GM23248 (cell line): ENCODE measurements around the gene GBE1. TPM values are rescaled to one million over a fixed set of nuclear protein-coding genes. Genes with fewer than 3 reads are reported as not detected.

ENCODE experiments used
- DNase-seq: peaks from one replicate; pipeline ENCODE4 v3.0.0-alpha.2; 2015
- H2AFZ ChIP-seq: fragments of 200-600 bp; sonication (generic); 2 replicates; pipeline ENCODE4 v1.6.1; 2016; ENCODE audit warnings: antibody characterized with exemption
- H3F3A ChIP-seq: fragments of 200-600 bp; sonication (generic); 2 replicates; pipeline ENCODE4 v1.6.1; 2016; ENCODE audit warnings: mild to moderate bottlenecking, antibody characterized with exemption, mixed run types; ENCODE audit not compliant: insufficient read depth
- H3K27ac ChIP-seq: fragments of 200-600 bp; sonication (generic); 2 replicates; pipeline ENCODE4 v1.5.1; 2016; ENCODE audit warnings: mild to moderate bottlenecking
- H3K27me3 ChIP-seq: fragments of 200-600 bp; sonication (generic); replicated peaks from 2 replicates; pipeline ENCODE4 v1.6.1; 2016; ENCODE audit warnings: mild to moderate bottlenecking; ENCODE audit not compliant: insufficient read depth
- H3K36me3 ChIP-seq: fragments of 200-600 bp; sonication (generic); 2 replicates; pipeline ENCODE4 v1.6.1; 2016; ENCODE audit warnings: low read depth, mild to moderate bottlenecking
- H3K4me1 ChIP-seq: fragments of 200-600 bp; sonication (generic); 2 replicates; pipeline ENCODE4 v1.6.1; 2016; ENCODE audit warnings: mild to moderate bottlenecking; ENCODE audit not compliant: insufficient read depth
- H3K4me2 ChIP-seq: fragments of 200-600 bp; sonication (generic); one replicate; pipeline ENCODE4 v1.6.1; 2016; ENCODE audit warnings: mild to moderate bottlenecking; ENCODE audit not compliant: unreplicated experiment
- H3K4me3 ChIP-seq: fragments of 200-600 bp; sonication (generic); 2 replicates; pipeline ENCODE4 v1.5.1; 2016; ENCODE audit warnings: mild to moderate bottlenecking
- H3K79me2 ChIP-seq: fragments of 200-600 bp; sonication (generic); 2 replicates; pipeline ENCODE4 v1.6.1; 2016; ENCODE audit warnings: mild to moderate bottlenecking; ENCODE audit not compliant: insufficient read depth
- H3K9ac ChIP-seq: fragments of 200-600 bp; sonication (generic); 2 replicates; pipeline ENCODE4 v1.6.1; 2016; ENCODE audit warnings: mild to moderate bottlenecking
- H3K9me2 ChIP-seq: fragments of 200-600 bp; sonication (generic); 2 replicates; pipeline ENCODE4 v1.6.1; 2016; ENCODE audit warnings: mixed run types, mild to moderate bottlenecking, moderate library complexity; ENCODE audit not compliant: insufficient read depth
- H3K9me3 ChIP-seq: fragments of 200-600 bp; sonication (generic); one replicate; pipeline ENCODE4 v1.6.1; 2017; ENCODE audit warnings: low read depth
- H4K20me1 ChIP-seq: fragments of 200-600 bp; sonication (generic); 2 replicates; pipeline ENCODE4 v1.6.0; 2016; ENCODE audit not compliant: insufficient read depth
- EZH2 ChIP-seq: fragments of 200-600 bp; sonication (generic); IDR thresholded peaks from 2 replicates; pipeline ENCODE4 v1.6.1; 2018; ENCODE audit warnings: antibody characterized with exemption, mild to moderate bottlenecking; ENCODE audit not compliant: insufficient read depth, poor library complexity, severe bottlenecking
- EZH2phosphoT487 ChIP-seq: fragments of 200-600 bp; sonication (generic); IDR thresholded peaks from 2 replicates; pipeline ENCODE4 v1.6.1; 2018; ENCODE audit warnings: antibody characterized with exemption, moderate library complexity, mild to moderate bottlenecking, low read depth; ENCODE audit not compliant: insufficient read depth
- WGBS, 2 experiments: methylation state at CpG; one replicate each; pipeline ENCODE4 v1.1.6; 2015 to 2017; ENCODE audit warnings: low lambda C conversion rate in 2 of 2, low coverage in 1 of 2; ENCODE audit errors: missing lambda C conversion rate in 2 of 2; 5-methylcytosine and 5-hydroxymethylcytosine counted together
- in situ Hi-C: fragments of 300-500 bp; cut with MboI; formaldehyde crosslinking; loops from 2 replicates; pipeline ENCODE4 v1.15.0; 2020
- polyA plus RNA-seq: library from polyadenylated mRNA; unstranded; fragments of >200 nt; fragmentation: Nextera tagmentation; extraction: Ambion mirVana; gene quantifications from 2 replicates; pipeline ENCODE4 v1.2.1, GENCODE V29; 2016
- total RNA-seq: library from RNA; depleted of rRNA; stranded (reverse); fragments of >200 nt; shearing (Covaris generic); gene quantifications from 2 replicates; pipeline ENCODE4 v1.2.3, GENCODE V29; 2014

Gene GBE1
- total and polyA plus RNA-seq, 2 experiments from 2014 or later, result 130 to 166 TPM

GRCh38 chr3:81513591-81513990 is 247.9 kb downstream of the GBE1 start:
- no peaks in the 10 kb centered on the region for H4K20me1 ChIP-seq
- in situ Hi-C loops, result no loop called here
- H3K4me1 ChIP-seq, result no peaks in the 10 kb centered on the region
- DNase-seq, result no peak
- H3K27ac ChIP-seq, result no peak overlapping the region
- H3K79me2 ChIP-seq, result no peaks in the 10 kb centered on the region
- H2AFZ ChIP-seq, result no peak overlapping the region
- no peak overlapping the region for H3K4me3 ChIP-seq
- no peak overlapping the region for H3K9ac ChIP-seq
- no peaks in the 10 kb centered on the region for H3K9me3 ChIP-seq
- TF ChIP-seq EZH2phosphoT487 (no peak), EZH2 (no peak)
- no peaks in the 10 kb centered on the region for H3K9me2 ChIP-seq
- H3K4me2 ChIP-seq, result no peak overlapping the region
- peaks cover 21% of the 10 kb centered on the region; the same call in 1 of the 2 replicates for H3F3A ChIP-seq
- WGBS, 2 experiments, result 99 to 100% methylated on average over 2 of the region's 2 CpGs
- no peaks in the 10 kb centered on the region for H3K27me3 ChIP-seq
- 0 out of 2 replicates have a peak, but pooled peaks cover 10% of the 10 kb centered on the region for H3K36me3 ChIP-seq

- Histone ChIP-seq H3K27ac (no peak overlapping the region), H3F3A (peaks cover 7% of the 10 kb centered on the region; the same call in 1 of the 2 replicates), H3K4me2 (no peak overlapping the region), H2AFZ (no peak overlapping the region), H3K36me3 (peaks cover 17% of the 10 kb centered on the region), H3K27me3 (no peaks in the 10 kb centered on the region), H3K79me2 (no peaks in the 10 kb centered on the region), H3K9ac (no peak overlapping the region), H4K20me1 (no peaks in the 10 kb centered on the region), H3K4me3 (no peak overlapping the region), H3K9me3 (no peaks in the 10 kb centered on the region), H3K9me2 (no peaks in the 10 kb centered on the region; the same call in 1 of the 2 replicates), H3K4me1 (no peaks in the 10 kb centered on the region)
- DNase-seq, result no peak
- TF ChIP-seq EZH2phosphoT487 (no peak), EZH2 (no peak)
- 98% methylated on average over 2 of the region's 2 CpGs for WGBS, 2 experiments
- in situ Hi-C loops, result no loop called here
Observed at GRCh38 chr3:81503026-81503425, 258.4 kb downstream of the GBE1 start.

GRCh38 chr3:81502236-81502635 is 259.2 kb downstream of the GBE1 start:
- H3K4me3 ChIP-seq, result no peak overlapping the region
- H3K4me1 ChIP-seq, result no peaks in the 10 kb centered on the region
- no peak overlapping the region for H2AFZ ChIP-seq
- no peaks in the 10 kb centered on the region; the same call in 1 of the 2 replicates for H3K9me2 ChIP-seq
- H3K36me3 ChIP-seq, result peaks cover 18% of the 10 kb centered on the region
- H3F3A ChIP-seq, result peaks cover 7% of the 10 kb centered on the region; the same call in 1 of the 2 replicates
- H3K27ac ChIP-seq, result no peak overlapping the region
- in situ Hi-C loops, result no loop called here
- no peak overlapping the region for H3K4me2 ChIP-seq
- no peaks in the 10 kb centered on the region for H3K9me3 ChIP-seq
- H3K27me3 ChIP-seq, result no peaks in the 10 kb centered on the region
- H3K79me2 ChIP-seq, result no peaks in the 10 kb centered on the region
- TF ChIP-seq EZH2 (no peak), EZH2phosphoT487 (no peak)
- H4K20me1 ChIP-seq, result no peaks in the 10 kb centered on the region
- WGBS, 2 experiments, result 96 to 98% methylated on average over 1 of the region's 1 CpG
- no peak overlapping the region for H3K9ac ChIP-seq
- no peak for DNase-seq

- Histone ChIP-seq H3K27me3 (no peaks in the 10 kb centered on the region), H3K9me2 (no peaks in the 10 kb centered on the region; the same call in 1 of the 2 replicates), H3K9me3 (no peaks in the 10 kb centered on the region), H3K27ac (no peak overlapping the region), H4K20me1 (no peaks in the 10 kb centered on the region), H3K4me3 (no peak overlapping the region), H3K4me2 (no peak overlapping the region), H3K36me3 (peaks cover 22% of the 10 kb centered on the region), H3F3A (peaks cover 7% of the 10 kb centered on the region; the same call in 1 of the 2 replicates), H3K9ac (no peak overlapping the region), H3K79me2 (no peaks in the 10 kb centered on the region), H3K4me1 (no peaks in the 10 kb centered on the region), H2AFZ (no peak overlapping the region)
- in situ Hi-C loops, result no loop called here
- TF ChIP-seq EZH2, result no peak
- no peak for TF ChIP-seq EZH2phosphoT487
- WGBS, 2 experiments, result 100% methylated on average over 1 of the region's 1 CpG
- DNase-seq, result no peak
Observed at GRCh38 chr3:81500039-81500438, 261.4 kb downstream of the GBE1 start.
